NCI-H748 treated with DMSO at 0.1 percent for 48 hours (cell line): Measurements from ENCODE around the gene EP400.
"Not testable (repeated sequence)": the region's sequence is repeated elsewhere in the genome, so short reads cannot be mapped to it uniquely, and the experiment has no call there.

ENCODE experiments used
- DNase-seq: peaks from one replicate; lab custom pipeline; 2025; lab: John Stamatoyannopoulos, UW

The EP400 gene

GRCh38 chr12:132047630-132048029 lies 97.9 kb downstream of the EP400 start:
- not testable (repeated sequence) for DNase-seq

GRCh38 chr12:132049442-132049841 lies 99.7 kb downstream of the EP400 start:
- DNase-seq = no peak

- DNase-seq = no peak
These were observed 100.1 kb downstream of the EP400 start for GRCh38 chr12:132049876-132050275.

- DNase-seq = not testable (repeated sequence)
These were observed 102.0 kb downstream of the EP400 start for GRCh38 chr12:132051718-132052117.

- DNase-seq = no peak
These were observed 102.6 kb downstream of the EP400 start for GRCh38 chr12:132052196-132052932.

- DNase-seq = no peak
These were observed 103.9 kb downstream of the EP400 start for GRCh38 chr12:132053338-132054330.

- no peak for DNase-seq
These were observed 105.2 kb downstream of the EP400 start for GRCh38 chr12:132054983-132055382.

GRCh38 chr12:132055535-132056096 lies 105.9 kb downstream of the EP400 start:
- DNase-seq = no peak

- DNase-seq = no peak
These were observed 106.6 kb downstream of the EP400 start for GRCh38 chr12:132056320-132056719.

GRCh38 chr12:132056951-132057350 lies 107.2 kb downstream of the EP400 start:
- no peak for DNase-seq

GRCh38 chr12:132057691-132058090 lies 107.9 kb downstream of the EP400 start:
- no peak for DNase-seq

- no peak for DNase-seq
These were observed 111.5 kb downstream of the EP400 start for GRCh38 chr12:132061197-132061596.

GRCh38 chr12:132061641-132062430 lies 112.1 kb downstream of the EP400 start:
- DNase-seq = no peak

- no peak for DNase-seq
These were observed 112.7 kb downstream of the EP400 start for GRCh38 chr12:132062481-132062880.

- no peak for DNase-seq
These were observed 113.7 kb downstream of the EP400 start for GRCh38 chr12:132063491-132063890.

GRCh38 chr12:132064631-132065030 lies 114.9 kb downstream of the EP400 start:
- DNase-seq = no peak

- no peak for DNase-seq
These were observed 115.5 kb downstream of the EP400 start for GRCh38 chr12:132065203-132065602.

- no peak for DNase-seq
These were observed 116.0 kb downstream of the EP400 start for GRCh38 chr12:132065609-132066344.

- no peak for DNase-seq
These were observed 116.6 kb downstream of the EP400 start for GRCh38 chr12:132066345-132066685.

- no peak for DNase-seq
These were observed 117.0 kb downstream of the EP400 start for GRCh38 chr12:132066749-132067148.

- DNase-seq = no peak
These were observed 117.4 kb downstream of the EP400 start for GRCh38 chr12:132067182-132067581.
